PC-9 (cell line): ENCODE data around the gene TMEM117. TPM values are rescaled to one million over a fixed set of nuclear protein-coding genes. Genes with fewer than 3 reads are reported as not detected.

Source experiments
- BruUV-seq: library from RNA; stranded (reverse); fragments of 400-500 nt; replicated peaks from 2 replicates; lab custom pipeline; 2021; lab: Mats Ljungman, UMichigan
- CTCF ChIA-PET: fragments of 300-600 bp; sonication (Branson Sonifier 250); formaldehyde crosslinking; loops from one replicate; lab custom pipeline; 2022; ENCODE audit warnings: antibody characterized with exemption; lab: Charles Lee
- POLR2A ChIA-PET: fragments of 300-600 bp; sonication (Branson Sonifier 250); formaldehyde crosslinking; loops from one replicate; lab custom pipeline; 2022; ENCODE audit warnings: antibody characterized with exemption; ENCODE audit not compliant: unreplicated experiment; lab: Charles Lee
- DNase-seq, 2 experiments: peaks; one replicate each; pipeline versions ENCODE4 v3.0.0 to v3.0.0-alpha.2; 2015 to 2022; ENCODE audit warnings: mixed read lengths in 1 of 2
- H2AFZ ChIP-seq: fragments of 200-600 bp; sonication (generic); 2 replicates; pipeline ENCODE4 v1.8.1; 2017; ENCODE audit warnings: antibody characterized with exemption
- H3F3A ChIP-seq: fragments of 200-600 bp; sonication (generic); 2 replicates; pipeline ENCODE4 v1.8.1; 2017; ENCODE audit warnings: antibody characterized with exemption, mild to moderate bottlenecking, low read depth; ENCODE audit not compliant: insufficient read depth
- H3K27ac ChIP-seq: fragments of 200-600 bp; sonication (generic); 2 replicates; pipeline ENCODE4 v1.6.1; 2016; ENCODE audit warnings: mixed run types
- H3K27me3 ChIP-seq: fragments of 200-600 bp; sonication (generic); 2 replicates; pipeline ENCODE4 v1.6.1; 2016; ENCODE audit warnings: low read depth, mixed run types; ENCODE audit not compliant: insufficient read depth
- H3K36me3 ChIP-seq: fragments of 200-600 bp; sonication (generic); 2 replicates; pipeline ENCODE4 v1.6.1; 2016; ENCODE audit warnings: low read depth, mixed run types
- H3K4me1 ChIP-seq: fragments of 200-600 bp; sonication (generic); replicated peaks from 2 replicates; pipeline ENCODE4 v1.6.1; 2016; ENCODE audit warnings: mixed run types; ENCODE audit not compliant: insufficient read depth
- H3K4me2 ChIP-seq: fragments of 200-600 bp; sonication (generic); 2 replicates; pipeline ENCODE4 v1.6.1; 2017; ENCODE audit warnings: mixed run types
- H3K4me3 ChIP-seq: fragments of 200-600 bp; sonication (generic); 2 replicates; pipeline ENCODE4 v1.6.1; 2016; ENCODE audit warnings: mixed run types
- H3K79me2 ChIP-seq: fragments of 200-600 bp; sonication (generic); 2 replicates; pipeline ENCODE4 v1.6.1; 2017; ENCODE audit warnings: low read depth, mixed run types
- H3K9me2 ChIP-seq: fragments of 200-600 bp; sonication (generic); 2 replicates; pipeline ENCODE4 v1.8.1; 2017; ENCODE audit warnings: mild to moderate bottlenecking; ENCODE audit not compliant: insufficient read depth
- H3K9me3 ChIP-seq: fragments of 200-600 bp; sonication (generic); 2 replicates; pipeline ENCODE4 v1.8.1; 2016; ENCODE audit warnings: low read depth; ENCODE audit not compliant: insufficient read depth
- H4K20me1 ChIP-seq: fragments of 200-600 bp; sonication (generic); 2 replicates; pipeline ENCODE4 v1.8.1; 2017; ENCODE audit not compliant: insufficient read depth
- EZH2 ChIP-seq: fragments of 200-600 bp; sonication (generic); IDR thresholded peaks from 2 replicates; pipeline ENCODE4 v1.8.0; 2017; ENCODE audit warnings: antibody characterized with exemption, low read depth
- intact Hi-C: fragments of 100-400 bp; cut with micrococcal nuclease; formaldehyde crosslinking; loops from one replicate; pipeline ENCODE4 v1.10.0; 2022; ENCODE audit not compliant: unreplicated experiment
- total RNA-seq: library from RNA; stranded (reverse); gene quantifications from 2 replicates; pipeline ENCODE4 v1.2.3, GENCODE V29; 2021
- TF ChIP-seq, protein P1 (sequence below): fragments of 200-600 bp; sonication (generic); conservative IDR thresholded peaks from 2 replicates; pipeline ENCODE4 v1.6.1; 2017; ENCODE audit warnings: mixed run types, antibody characterized with exemption, mild to moderate bottlenecking, moderate library complexity

TMEM117 gene
- total RNA-seq, 1 experiment from 2014 or later: 2.0 TPM

DNA sequence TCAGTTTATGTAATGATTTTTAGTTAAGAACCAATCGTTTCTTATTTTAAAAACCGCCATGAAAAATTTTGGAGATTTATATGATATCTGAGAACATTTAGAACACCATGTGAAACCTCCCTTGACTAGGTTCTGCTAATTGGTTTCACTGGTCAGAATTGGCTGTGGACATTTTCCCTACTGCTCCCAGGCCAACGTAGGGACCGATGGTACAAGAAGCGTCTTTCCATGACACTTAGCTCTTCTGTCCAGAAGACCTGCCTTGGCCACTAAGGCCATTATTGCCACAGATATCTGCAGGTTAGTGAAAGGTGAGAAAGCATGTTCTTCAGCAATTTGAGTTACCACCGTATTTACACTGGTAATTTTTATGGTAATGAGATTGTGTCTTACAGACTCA lies 424.0 kb downstream of the TMEM117 start:
- intact Hi-C loops: no loop called here

GRCh38 chr12:44260581-44260980 lies 424.7 kb downstream of the TMEM117 start:
- Histone ChIP-seq H3K27me3 (no peaks in the 10 kb centered on the region), H3K4me1 (no peaks in the 10 kb centered on the region), H4K20me1 (no peaks in the 10 kb centered on the region), H3F3A (no peaks in the 10 kb centered on the region), H3K9me2 (no peaks in the 10 kb centered on the region), H3K27ac (no peak overlapping the region), H3K9me3 (no peaks in the 10 kb centered on the region), H3K79me2 (no peaks in the 10 kb centered on the region), H3K4me2 (no peak overlapping the region), H3K36me3 (no peaks in the 10 kb centered on the region), H3K4me3 (no peak overlapping the region), H2AFZ (no peak overlapping the region)
- TF ChIP-seq, protein P1, sequence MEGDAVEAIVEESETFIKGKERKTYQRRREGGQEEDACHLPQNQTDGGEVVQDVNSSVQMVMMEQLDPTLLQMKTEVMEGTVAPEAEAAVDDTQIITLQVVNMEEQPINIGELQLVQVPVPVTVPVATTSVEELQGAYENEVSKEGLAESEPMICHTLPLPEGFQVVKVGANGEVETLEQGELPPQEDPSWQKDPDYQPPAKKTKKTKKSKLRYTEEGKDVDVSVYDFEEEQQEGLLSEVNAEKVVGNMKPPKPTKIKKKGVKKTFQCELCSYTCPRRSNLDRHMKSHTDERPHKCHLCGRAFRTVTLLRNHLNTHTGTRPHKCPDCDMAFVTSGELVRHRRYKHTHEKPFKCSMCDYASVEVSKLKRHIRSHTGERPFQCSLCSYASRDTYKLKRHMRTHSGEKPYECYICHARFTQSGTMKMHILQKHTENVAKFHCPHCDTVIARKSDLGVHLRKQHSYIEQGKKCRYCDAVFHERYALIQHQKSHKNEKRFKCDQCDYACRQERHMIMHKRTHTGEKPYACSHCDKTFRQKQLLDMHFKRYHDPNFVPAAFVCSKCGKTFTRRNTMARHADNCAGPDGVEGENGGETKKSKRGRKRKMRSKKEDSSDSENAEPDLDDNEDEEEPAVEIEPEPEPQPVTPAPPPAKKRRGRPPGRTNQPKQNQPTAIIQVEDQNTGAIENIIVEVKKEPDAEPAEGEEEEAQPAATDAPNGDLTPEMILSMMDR: no peak
- no peak for TF ChIP-seq EZH2
- no peak for DNase-seq
- ChIA-PET CTCF (interaction anchor here (0.6 kb wide), 1 partner anchor 52 kb away, joined by 14 read pairs; no protein-coding TSS in a partner anchor), POLR2A (no interaction called here)
- no TSS peak for BruUV-seq
- intact Hi-C loops: no loop called here

More for the DNA sequence above, 424.0 kb downstream of the TMEM117 start:
- Histone ChIP-seq H3F3A (no peaks in the 10 kb centered on the region), H3K9me2 (no peaks in the 10 kb centered on the region), H3K4me3 (no peak overlapping the region), H3K36me3 (no peaks in the 10 kb centered on the region), H4K20me1 (no peaks in the 10 kb centered on the region), H2AFZ (no peak overlapping the region), H3K9me3 (no peaks in the 10 kb centered on the region), H3K4me2 (no peak overlapping the region), H3K79me2 (no peaks in the 10 kb centered on the region), H3K27me3 (no peaks in the 10 kb centered on the region), H3K27ac (no peak overlapping the region), H3K4me1 (no peaks in the 10 kb centered on the region)
- no peak for TF ChIP-seq EZH2
- TF ChIP-seq, protein P1: no peak
- DNase-seq: no peak
- ChIA-PET CTCF (no interaction called here), POLR2A (no interaction called here)
- no TSS peak for BruUV-seq

DNA sequence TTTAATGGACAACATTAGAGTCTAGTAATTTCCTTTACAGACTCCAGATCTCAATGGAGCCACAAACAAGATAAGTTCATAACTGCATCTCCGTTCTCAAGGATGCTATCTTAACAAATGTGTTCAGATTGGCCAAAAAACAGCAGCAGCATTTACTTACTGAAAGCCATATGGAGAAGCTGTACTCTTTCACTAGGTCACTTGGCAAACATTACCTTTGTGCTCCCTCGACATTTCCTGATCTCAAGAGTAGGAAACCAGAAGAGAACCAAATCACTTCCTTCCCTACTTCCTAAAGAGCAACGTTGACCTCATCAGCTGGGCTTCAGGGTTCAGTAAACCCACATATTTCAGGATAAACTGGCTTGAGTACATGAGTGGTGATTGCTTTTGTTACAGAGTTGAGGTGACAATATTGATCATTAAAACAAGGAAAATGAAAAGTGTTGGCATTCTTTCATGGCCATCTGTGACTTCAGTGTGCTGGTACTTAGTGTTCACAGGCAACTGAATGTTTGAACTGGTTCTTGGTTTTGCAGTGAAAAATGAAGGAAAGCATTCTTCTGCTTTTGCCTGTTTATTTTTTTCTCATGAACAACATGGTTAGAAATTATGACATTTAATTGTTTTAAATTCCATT lies 449.6 kb downstream of the TMEM117 start:
- ChIA-PET CTCF (no interaction called here), POLR2A (no interaction called here)
- no peaks in the 10 kb centered on the region for H4K20me1 ChIP-seq
- H3K36me3 ChIP-seq: no peaks in the 10 kb centered on the region
- H3K27ac ChIP-seq: no peak overlapping the region
- no TSS peak for BruUV-seq
- H3K4me1 ChIP-seq: no peaks in the 10 kb centered on the region
- H3K4me3 ChIP-seq: no peak overlapping the region
- no peak for DNase-seq
- intact Hi-C loops: no loop called here
- H3K4me2 ChIP-seq: no peak overlapping the region
- no peak for TF ChIP-seq EZH2
- H2AFZ ChIP-seq: no peak overlapping the region
- no peaks in the 10 kb centered on the region for H3K9me2 ChIP-seq
- H3F3A ChIP-seq: no peaks in the 10 kb centered on the region
- H3K79me2 ChIP-seq: no peaks in the 10 kb centered on the region
- no peaks in the 10 kb centered on the region for H3K9me3 ChIP-seq
- no peaks in the 10 kb centered on the region for H3K27me3 ChIP-seq

DNA sequence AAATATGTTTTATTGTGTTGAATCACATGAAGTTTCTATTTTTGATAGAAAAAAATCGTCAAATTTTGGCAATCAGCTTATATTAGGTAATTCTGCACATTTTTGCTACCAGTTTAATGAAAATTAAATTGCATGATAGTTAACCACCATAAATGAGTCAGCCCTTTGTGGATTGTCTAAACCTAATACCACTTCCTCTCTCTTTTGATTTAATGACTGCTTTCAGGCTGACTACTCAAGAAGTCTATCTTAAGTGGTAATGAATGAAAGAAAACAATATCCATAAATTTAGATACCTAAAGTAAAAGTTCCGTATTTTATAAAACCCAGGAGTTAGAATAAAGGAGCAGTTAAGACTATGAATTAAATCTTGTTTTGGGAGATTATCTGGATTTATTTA lies 450.5 kb downstream of the TMEM117 start:
- H3K36me3 ChIP-seq: no peaks in the 10 kb centered on the region
- BruUV-seq: no TSS peak
- POLR2A ChIA-PET: no interaction called here
- DNase-seq: no peak
- H3K27me3 ChIP-seq: no peaks in the 10 kb centered on the region
- TF ChIP-seq, protein P1: no peak
- no peak for TF ChIP-seq EZH2
- H3K9me3 ChIP-seq: no peaks in the 10 kb centered on the region
- no peaks in the 10 kb centered on the region for H4K20me1 ChIP-seq
- H3F3A ChIP-seq: no peaks in the 10 kb centered on the region
- no peaks in the 10 kb centered on the region for H3K79me2 ChIP-seq
- intact Hi-C loops: no loop called here
- H3K9me2 ChIP-seq: no peaks in the 10 kb centered on the region
- H2AFZ ChIP-seq: no peak overlapping the region
- H3K4me1 ChIP-seq: no peaks in the 10 kb centered on the region
- H3K27ac ChIP-seq: no peak overlapping the region
- no peak overlapping the region for H3K4me2 ChIP-seq
- H3K4me3 ChIP-seq: no peak overlapping the region
- CTCF ChIA-PET: no interaction called here
